HEK293 (cell line): Measurements from ENCODE around the gene GALNT13.

Source experiments
- GLIS2 ChIP-seq: fragments of 450-650 bp; formaldehyde crosslinking; IDR thresholded peaks from 2 replicates; pipeline ENCODE4 v1.5.1; 2016; ENCODE audit warnings: missing biosample characterization, missing genetic modification characterization
- IKZF3 ChIP-seq: fragments of 450-650 bp; IDR thresholded peaks from 2 replicates; pipeline ENCODE4 v1.5.0; 2018; ENCODE audit warnings: missing biosample characterization, mild to moderate bottlenecking, missing genetic modification characterization, moderate library complexity
- SCRT2 ChIP-seq: fragments of 450-650 bp; formaldehyde crosslinking; IDR thresholded peaks from 2 replicates; pipeline ENCODE4 v1.5.1; 2016; ENCODE audit warnings: missing biosample characterization, missing genetic modification characterization
- WT1 ChIP-seq: fragments of 450-650 bp; formaldehyde crosslinking; IDR thresholded peaks from 2 replicates; pipeline ENCODE4 v1.5.1; 2016; ENCODE audit warnings: missing biosample characterization, missing genetic modification characterization
- ZBTB1 ChIP-seq: fragments of 450-650 bp; formaldehyde crosslinking; IDR thresholded peaks from 2 replicates; pipeline ENCODE4 v1.5.1; 2016; ENCODE audit warnings: missing biosample characterization, missing genetic modification characterization
- ZFHX2 ChIP-seq: fragments of 450-650 bp; formaldehyde crosslinking; conservative IDR thresholded peaks from 2 replicates; pipeline ENCODE4 v1.5.1; 2016; ENCODE audit warnings: missing biosample characterization, missing genetic modification characterization
- ZFP37 ChIP-seq: fragments of 450-650 bp; formaldehyde crosslinking; IDR thresholded peaks from 2 replicates; pipeline ENCODE4 v1.5.1; 2016; ENCODE audit warnings: missing biosample characterization, missing genetic modification characterization
- ZNF37A ChIP-seq: fragments of 450-650 bp; IDR thresholded peaks from 2 replicates; pipeline ENCODE4 v1.5.1; 2018; ENCODE audit warnings: missing biosample characterization, missing genetic modification characterization
- ZNF510 ChIP-seq: fragments of 450-650 bp; formaldehyde crosslinking; IDR thresholded peaks from 2 replicates; pipeline ENCODE4 v1.5.1; 2018; ENCODE audit warnings: mild to moderate bottlenecking, missing genetic modification characterization, missing biosample characterization; ENCODE audit not compliant: insufficient replicate concordance
- ZNF561 ChIP-seq: fragments of 450-650 bp; IDR thresholded peaks from 2 replicates; pipeline ENCODE4 v1.5.1; 2018; ENCODE audit warnings: missing biosample characterization, missing genetic modification characterization, borderline replicate concordance
- ZNF785 ChIP-seq: fragments of 450-650 bp; formaldehyde crosslinking; IDR thresholded peaks from 2 replicates; pipeline ENCODE4 v1.5.1; 2016; ENCODE audit warnings: missing biosample characterization, missing genetic modification characterization
- ZNF837 ChIP-seq: fragments of 450-650 bp; formaldehyde crosslinking; IDR thresholded peaks from 2 replicates; pipeline ENCODE4 v1.5.1; 2016; ENCODE audit warnings: missing biosample characterization, missing genetic modification characterization
- TF ChIP-seq, protein P1 (sequence below): fragments of 450-650 bp; formaldehyde crosslinking; IDR thresholded peaks from 2 replicates; pipeline ENCODE4 v1.5.1; 2016; ENCODE audit warnings: missing biosample characterization, missing genetic modification characterization

DNA sequence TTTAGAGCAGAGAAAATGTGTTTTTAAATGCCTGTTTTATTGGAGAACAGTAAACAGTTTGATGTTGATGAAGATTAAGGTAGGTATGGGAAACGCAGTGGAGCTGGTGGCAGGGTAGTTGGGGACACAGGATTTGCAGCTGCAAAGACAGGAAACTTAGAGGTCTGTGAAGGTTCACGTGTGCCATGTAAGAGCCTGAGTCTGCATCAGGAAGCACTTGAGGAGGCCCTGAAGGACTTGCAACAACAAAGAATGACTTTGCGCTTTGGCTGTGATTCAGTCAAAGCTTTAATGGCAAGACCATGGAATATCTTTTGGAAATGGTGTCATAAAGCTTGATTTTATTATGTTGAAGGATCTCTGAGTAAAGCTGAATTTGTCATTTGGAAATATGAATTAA, 479.2 kb downstream of the GALNT13 start:
- TF ChIP-seq, protein P1, sequence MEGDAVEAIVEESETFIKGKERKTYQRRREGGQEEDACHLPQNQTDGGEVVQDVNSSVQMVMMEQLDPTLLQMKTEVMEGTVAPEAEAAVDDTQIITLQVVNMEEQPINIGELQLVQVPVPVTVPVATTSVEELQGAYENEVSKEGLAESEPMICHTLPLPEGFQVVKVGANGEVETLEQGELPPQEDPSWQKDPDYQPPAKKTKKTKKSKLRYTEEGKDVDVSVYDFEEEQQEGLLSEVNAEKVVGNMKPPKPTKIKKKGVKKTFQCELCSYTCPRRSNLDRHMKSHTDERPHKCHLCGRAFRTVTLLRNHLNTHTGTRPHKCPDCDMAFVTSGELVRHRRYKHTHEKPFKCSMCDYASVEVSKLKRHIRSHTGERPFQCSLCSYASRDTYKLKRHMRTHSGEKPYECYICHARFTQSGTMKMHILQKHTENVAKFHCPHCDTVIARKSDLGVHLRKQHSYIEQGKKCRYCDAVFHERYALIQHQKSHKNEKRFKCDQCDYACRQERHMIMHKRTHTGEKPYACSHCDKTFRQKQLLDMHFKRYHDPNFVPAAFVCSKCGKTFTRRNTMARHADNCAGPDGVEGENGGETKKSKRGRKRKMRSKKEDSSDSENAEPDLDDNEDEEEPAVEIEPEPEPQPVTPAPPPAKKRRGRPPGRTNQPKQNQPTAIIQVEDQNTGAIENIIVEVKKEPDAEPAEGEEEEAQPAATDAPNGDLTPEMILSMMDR (tag by site-specific recombination): no peak
- TF ChIP-seq ZNF837 (tag by site-specific recombination) (no peak), ZNF561 (tag by site-specific recombination) (no peak), ZNF510 (no peak), ZBTB1 (tag by site-specific recombination) (no peak), WT1 (tag by site-specific recombination) (no peak), GLIS2 (tag by site-specific recombination) (no peak), ZFP37 (tag by site-specific recombination) (no peak), SCRT2 (tag by site-specific recombination) (no peak), ZNF785 (tag by site-specific recombination) (no peak), ZNF37A (tag by site-specific recombination) (no peak), ZFHX2 (tag by site-specific recombination) (no peak), IKZF3 (tag by site-specific recombination) (no peak)
